ENCODE results near the gene FSCN2.
A peak's percentile ranks its signal among the peaks of the same experiment; 100 is the strongest.

The FSCN2 gene

GRCh38 chr17:81518785-81519283 lies 9.3 kb upstream of the FSCN2 start:
- Histone ChIP-seq H3K4me3 (ENCODE audit: low read length) (peak overlapping the region; percentile 68), H3K4me2 (ENCODE audit: low read depth, low read length) (peak overlapping the region; percentile 97), H3K27me3 (replicated peaks; ENCODE audit: insufficient read depth, low read length) (0 out of 2 replicates have a peak, but pooled peaks cover 2% of the 10 kb centered on the region), H3K36me3 (replicated peaks; ENCODE audit: insufficient read depth, low read length) (no peaks in the 10 kb centered on the region), H3K9ac (ENCODE audit: low read length) (peak overlapping the region; percentile 69), H3K4me1 (ENCODE audit: low read length) (peaks cover 16% of the 10 kb centered on the region; the same call in 1 of the 2 replicates), H4K20me1 (ENCODE audit: insufficient read depth, low read length) (no peaks in the 10 kb centered on the region), H3K9me3 (replicated peaks; ENCODE audit: insufficient read depth, low read length) (no peaks in the 10 kb centered on the region), H3K79me2 (ENCODE audit: low read length) (peaks cover 8% of the 10 kb centered on the region; the same call in 1 of the 2 replicates), H3K27ac (ENCODE audit: low read length) (no peak overlapping the region; the same call in 1 of the 2 replicates), H2AFZ (ENCODE audit: low read length) (peak overlapping the region; percentile 77), H3K9me2 (replicated peaks; ENCODE audit: insufficient read depth, low read length) (no peaks in the 10 kb centered on the region), H3F3A (ENCODE audit: insufficient read depth, low read length) (peaks cover 33% of the 10 kb centered on the region)
- no peak for TF ChIP-seq EZH2phosphoT487 (IDR thresholded peaks at IDR 0.05; ENCODE audit: low read length)
- TF ChIP-seq EZH2 (optimal IDR thresholded peaks at IDR 0.05; ENCODE audit: low read depth, low read length): no peak
- TF ChIP-seq CTCF (IDR thresholded peaks at IDR 0.05; ENCODE audit: low read length): no peak
- peak; percentile 35 for DNase-seq

- Histone ChIP-seq H3K4me1 (ENCODE audit: low read length) (peaks cover 16% of the 10 kb centered on the region; the same call in 1 of the 2 replicates), H3K9me2 (replicated peaks; ENCODE audit: insufficient read depth, low read length) (no peaks in the 10 kb centered on the region), H2AFZ (ENCODE audit: low read length) (peak overlapping the region; percentile 77), H3K4me2 (ENCODE audit: low read depth, low read length) (peak overlapping the region; percentile 97), H3K36me3 (replicated peaks; ENCODE audit: insufficient read depth, low read length) (no peaks in the 10 kb centered on the region), H3K27me3 (replicated peaks; ENCODE audit: insufficient read depth, low read length) (0 out of 2 replicates have a peak, but pooled peaks cover 4% of the 10 kb centered on the region), H3K9me3 (replicated peaks; ENCODE audit: insufficient read depth, low read length) (no peaks in the 10 kb centered on the region), H3K9ac (ENCODE audit: low read length) (peak overlapping the region; percentile 69), H3K27ac (ENCODE audit: low read length) (no peak overlapping the region; the same call in 1 of the 2 replicates), H3K79me2 (ENCODE audit: low read length) (peaks cover 5% of the 10 kb centered on the region; the same call in 1 of the 2 replicates), H3K4me3 (ENCODE audit: low read length) (peak overlapping the region; percentile 68), H3F3A (ENCODE audit: insufficient read depth, low read length) (peaks cover 28% of the 10 kb centered on the region), H4K20me1 (ENCODE audit: insufficient read depth, low read length) (no peaks in the 10 kb centered on the region)
- peak; percentile 77 for DNase-seq
- TF ChIP-seq CTCF (IDR thresholded peaks at IDR 0.05; ENCODE audit: low read length): peak; percentile 70
- TF ChIP-seq EZH2 (optimal IDR thresholded peaks at IDR 0.05; ENCODE audit: low read depth, low read length): no peak
- no peak for TF ChIP-seq EZH2phosphoT487 (IDR thresholded peaks at IDR 0.05; ENCODE audit: low read length)
Observed at GRCh38 chr17:81519284-81520020, 8.7 kb upstream of the FSCN2 start.

GRCh38 chr17:81520021-81520901 lies 7.9 kb upstream of the FSCN2 start:
- Histone ChIP-seq H3K79me2 (ENCODE audit: low read length) (peaks cover 5% of the 10 kb centered on the region; the same call in 1 of the 2 replicates), H3K27me3 (replicated peaks; ENCODE audit: insufficient read depth, low read length) (peaks cover 8% of the 10 kb centered on the region; the same call in 1 of the 2 replicates), H4K20me1 (ENCODE audit: insufficient read depth, low read length) (no peaks in the 10 kb centered on the region), H3K27ac (ENCODE audit: low read length) (no peak overlapping the region), H3K4me2 (ENCODE audit: low read depth, low read length) (peak overlapping the region; percentile 97), H2AFZ (ENCODE audit: low read length) (peak overlapping the region; percentile 77), H3K9me2 (replicated peaks; ENCODE audit: insufficient read depth, low read length) (no peaks in the 10 kb centered on the region), H3F3A (ENCODE audit: insufficient read depth, low read length) (peaks cover 25% of the 10 kb centered on the region), H3K9ac (ENCODE audit: low read length) (peak overlapping the region; percentile 69), H3K9me3 (replicated peaks; ENCODE audit: insufficient read depth, low read length) (no peaks in the 10 kb centered on the region), H3K4me3 (ENCODE audit: low read length) (peak overlapping the region; percentile 68), H3K4me1 (ENCODE audit: low read length) (peaks cover 16% of the 10 kb centered on the region; the same call in 1 of the 2 replicates), H3K36me3 (replicated peaks; ENCODE audit: insufficient read depth, low read length) (no peaks in the 10 kb centered on the region)
- DNase-seq: no peak
- TF ChIP-seq EZH2phosphoT487 (IDR thresholded peaks at IDR 0.05; ENCODE audit: low read length): no peak
- TF ChIP-seq CTCF (IDR thresholded peaks at IDR 0.05; ENCODE audit: low read length): no peak
- TF ChIP-seq EZH2 (optimal IDR thresholded peaks at IDR 0.05; ENCODE audit: low read depth, low read length): no peak

Measured in MM.1S (cell line).